ENCODE data around the gene TMPRSS6. TPM values are rescaled to one million over a fixed set of nuclear protein-coding genes. Genes with fewer than 3 reads are reported as not detected.

Gene TMPRSS6
- total and polyA plus RNA-seq, 2 donors (not counting 1 experiment from before 2014, with no cell fraction given) = 0.03 TPM; not detected in 1

GRCh38 chr22:37091994-37092393, 17.5 kb downstream of the TMPRSS6 start:
- ATAC-seq (ENCODE audit: low read depth) = no peak
- intact Hi-C loops (cut with micrococcal nuclease) = no loop called here
- H3K27ac ChIP-seq (ENCODE audit: low read length in 2 of 2) = no peak overlapping the region
- ChIA-PET POLR2A (no interaction called here), CTCF (no interaction called here)
- peaks cover 0 to 21% (median 7%) of the 10 kb centered on the region in 4 experiments for H3K27me3 ChIP-seq (replicated peaks in 1 of 4; ENCODE audit: control extremely low read depth in 1 of 4, control insufficient read depth in 3 of 4, insufficient read depth in 4 of 4, low read length in 3 of 4)
- no peaks in the 10 kb centered on the region for H3K36me3 ChIP-seq (replicated peaks in 1 of 2; ENCODE audit: control extremely low read depth in 1 of 2, control insufficient read depth in 1 of 2, extremely low read depth in 1 of 2, insufficient read depth in 2 of 2, low read length in 1 of 2)
- H3K4me1 ChIP-seq (ENCODE audit: control insufficient read depth in 2 of 2, insufficient read depth in 2 of 2, low read length in 2 of 2) = no peaks in the 10 kb centered on the region
- DNase-seq = no peak
- H3K4me3 ChIP-seq (ENCODE audit: control extremely low read depth in 1 of 5, extremely low read depth in 1 of 5, insufficient read depth in 1 of 5, low read depth in 2 of 5, low read length in 4 of 5) = no peak overlapping the region
- H3K9me3 ChIP-seq (ENCODE audit: control extremely low read depth in 1 of 3, control insufficient read depth in 2 of 3, insufficient read depth in 1 of 3, low read length in 2 of 3) = no peaks in the 10 kb centered on the region
- Mint-ChIP-seq H3K4me1 (no peaks in the 10 kb centered on the region), H3K27me3 (peaks cover 33% of the 10 kb centered on the region), H3K4me3 (no peak overlapping the region), H3K27ac (no peak overlapping the region), H3K9me3 (ENCODE audit: insufficient read depth) (no peaks in the 10 kb centered on the region)
- 86% methylated on average over 4 of the region's 7 CpGs for WGBS (ENCODE audit: insufficient coverage)
- H4K20me1 ChIP-seq (ENCODE audit: control insufficient read depth, insufficient read depth, low read length, poor library complexity, severe bottlenecking) = no peaks in the 10 kb centered on the region
- H2AFZ ChIP-seq (ENCODE audit: insufficient read depth, low read depth, low read length, poor library complexity, severe bottlenecking) = no peak overlapping the region
- H3K79me2 ChIP-seq (ENCODE audit: control insufficient read depth, insufficient read depth, low read length) = no peaks in the 10 kb centered on the region
- TF ChIP-seq CTCF (IDR thresholded peaks at IDR 0.05) = no peak
- TF ChIP-seq EZH2 (IDR thresholded peaks at IDR 0.05; ENCODE audit: borderline replicate concordance, insufficient read depth, low read depth, low read length, poor library complexity, severe bottlenecking) = no peak
- no peak overlapping the region for H3K9ac ChIP-seq (ENCODE audit: low read length)
- no peak overlapping the region for H3K4me2 ChIP-seq (replicated peaks; ENCODE audit: low read depth, low read length, poor library complexity, severe bottlenecking)

GRCh38 chr22:37090920-37091695, 18.4 kb downstream of the TMPRSS6 start:
- Histone ChIP-seq H3K4me1 (ENCODE audit: control insufficient read depth in 2 of 2, insufficient read depth in 2 of 2, low read length in 2 of 2) (no peaks in the 10 kb centered on the region), H3K36me3 (replicated peaks in 1 of 2; ENCODE audit: control extremely low read depth in 1 of 2, control insufficient read depth in 1 of 2, extremely low read depth in 1 of 2, insufficient read depth in 2 of 2, low read length in 1 of 2) (no peaks in the 10 kb centered on the region), H3K27ac (ENCODE audit: low read length in 2 of 2) (no peak overlapping the region), H3K27me3 (replicated peaks in 1 of 4; ENCODE audit: control extremely low read depth in 1 of 4, control insufficient read depth in 3 of 4, insufficient read depth in 4 of 4, low read length in 3 of 4) (peaks cover 0 to 13% (median 7%) of the 10 kb centered on the region in 4 experiments), H3K9ac (ENCODE audit: low read length) (no peak overlapping the region), H3K9me3 (ENCODE audit: control extremely low read depth in 1 of 3, control insufficient read depth in 2 of 3, insufficient read depth in 1 of 3, low read length in 2 of 3) (no peaks in the 10 kb centered on the region), H4K20me1 (ENCODE audit: control insufficient read depth, insufficient read depth, low read length, poor library complexity, severe bottlenecking) (no peaks in the 10 kb centered on the region), H3K4me2 (replicated peaks; ENCODE audit: low read depth, low read length, poor library complexity, severe bottlenecking) (no peak overlapping the region), H2AFZ (ENCODE audit: insufficient read depth, low read depth, low read length, poor library complexity, severe bottlenecking) (no peak overlapping the region), H3K4me3 (ENCODE audit: control extremely low read depth in 1 of 5, extremely low read depth in 1 of 5, insufficient read depth in 1 of 5, low read depth in 2 of 5, low read length in 4 of 5) (no peak overlapping the region), H3K79me2 (ENCODE audit: control insufficient read depth, insufficient read depth, low read length) (no peaks in the 10 kb centered on the region)
- Mint-ChIP-seq H3K4me3 (no peak overlapping the region), H3K9me3 (ENCODE audit: insufficient read depth) (no peaks in the 10 kb centered on the region), H3K27me3 (peaks cover 25% of the 10 kb centered on the region), H3K27ac (no peak overlapping the region), H3K4me1 (no peaks in the 10 kb centered on the region)
- DNase-seq (no peak), ATAC-seq (ENCODE audit: low read depth) (no peak)
- intact Hi-C loops (cut with micrococcal nuclease) = no loop called here
- ChIA-PET POLR2A (interaction anchor here (0.6 kb wide), 1 partner anchor 28 kb away, joined by 3 read pairs; no protein-coding TSS in a partner anchor), CTCF (no interaction called here)
- 88% methylated on average over 8 of the region's 9 CpGs for WGBS (ENCODE audit: insufficient coverage)
- TF ChIP-seq CTCF (IDR thresholded peaks at IDR 0.05) (no peak), EZH2 (IDR thresholded peaks at IDR 0.05; ENCODE audit: borderline replicate concordance, insufficient read depth, low read depth, low read length, poor library complexity, severe bottlenecking) (no peak)
